Cardiac muscle cell (in vitro differentiated cells and primary cell): ENCODE results near the gene CREB3. TPM values are rescaled to one million over a fixed set of nuclear protein-coding genes. Genes with fewer than 3 reads are reported as not detected.

Experiments used
- DNase-seq, 2 donors: peaks; one replicate each; pipeline versions ENCODE4 v3.0.0 to v3.0.0-alpha.2; 2010 to 2017; ENCODE audit warnings: low read depth in 1 of 2, low spot score in 1 of 2
- H3K27ac ChIP-seq: fragments of 200-600 bp; sonication (generic); 2 replicates; pipeline ENCODE4 v1.5.1; 2016
- H3K27me3 ChIP-seq: fragments of 200-600 bp; sonication (generic); 2 replicates; pipeline ENCODE4 v1.6.0; 2016; ENCODE audit warnings: control low read depth
- H3K36me3 ChIP-seq: fragments of 200-600 bp; sonication (generic); 2 replicates; pipeline ENCODE4 v1.5.1; 2016; ENCODE audit warnings: control low read depth
- H3K4me1 ChIP-seq: fragments of 200-600 bp; sonication (generic); 2 replicates; pipeline ENCODE4 v1.8.1; 2017; ENCODE audit warnings: low read depth, mild to moderate bottlenecking, mixed run types
- H3K4me3 ChIP-seq: fragments of 200-600 bp; sonication (generic); 2 replicates; pipeline ENCODE4 v1.5.1; 2016; ENCODE audit warnings: mild to moderate bottlenecking
- H3K9me3 ChIP-seq: fragments of 200-600 bp; sonication (generic); 2 replicates; pipeline ENCODE4 v1.5.1; 2017; ENCODE audit warnings: low read depth, mild to moderate bottlenecking, control low read depth
- CTCF ChIP-seq: IDR thresholded peaks from 2 replicates; pipeline ENCODE4 v1.5.1; 2012; ENCODE audit warnings: low read depth, mild to moderate bottlenecking, low read length
- polyA plus RNA-seq: library from polyadenylated mRNA; unstranded; fragments of >200 nt; fragmentation: Nextera tagmentation; extraction: Ambion mirVana; gene quantifications from 2 replicates; pipeline ENCODE4 v1.2.1, GENCODE V29; 2016
- total RNA-seq: library from RNA; depleted of rRNA; stranded (reverse); fragments of >200 nt; gene quantifications from 2 replicates; pipeline ENCODE4 v1.2.3, GENCODE V29; 2016

Gene CREB3
- total and polyA plus RNA-seq, 2 experiments from 2014 or later: 45.7 to 84.2 TPM

GRCh38 chr9:35697486-35697885 is 35.0 kb upstream of the CREB3 start:
- H3K4me3 ChIP-seq: no peak overlapping the region
- no peak for TF ChIP-seq CTCF
- peaks cover 55% of the 10 kb centered on the region for H3K36me3 ChIP-seq
- no peak for DNase-seq
- no peaks in the 10 kb centered on the region for H3K4me1 ChIP-seq
- H3K27me3 ChIP-seq: no peaks in the 10 kb centered on the region
- H3K27ac ChIP-seq: peak overlapping the region; percentile 58
- H3K9me3 ChIP-seq: no peaks in the 10 kb centered on the region

GRCh38 chr9:35698231-35698630 is 34.2 kb upstream of the CREB3 start:
- Histone ChIP-seq H3K9me3 (no peaks in the 10 kb centered on the region), H3K4me3 (no peak overlapping the region), H3K36me3 (peaks cover 62% of the 10 kb centered on the region), H3K4me1 (no peaks in the 10 kb centered on the region), H3K27ac (no peak overlapping the region), H3K27me3 (no peaks in the 10 kb centered on the region)
- no peak for TF ChIP-seq CTCF
- no peak for DNase-seq

- H3K27ac ChIP-seq: no peak overlapping the region
- DNase-seq: no peak
- H3K36me3 ChIP-seq: peaks cover 76% of the 10 kb centered on the region
- no peak overlapping the region for H3K4me3 ChIP-seq
- H3K4me1 ChIP-seq: no peaks in the 10 kb centered on the region
- TF ChIP-seq CTCF: no peak
- no peaks in the 10 kb centered on the region for H3K9me3 ChIP-seq
- no peaks in the 10 kb centered on the region for H3K27me3 ChIP-seq
Observed at GRCh38 chr9:35700031-35700430, 32.4 kb upstream of the CREB3 start.

GRCh38 chr9:35700942-35701341 is 31.5 kb upstream of the CREB3 start:
- Histone ChIP-seq H3K36me3 (peaks cover 85% of the 10 kb centered on the region), H3K4me3 (no peak overlapping the region), H3K27me3 (no peaks in the 10 kb centered on the region), H3K4me1 (no peaks in the 10 kb centered on the region), H3K9me3 (no peaks in the 10 kb centered on the region), H3K27ac (no peak overlapping the region)
- TF ChIP-seq CTCF: no peak
- DNase-seq: no peak

- Histone ChIP-seq H3K27me3 (no peaks in the 10 kb centered on the region), H3K36me3 (peaks cover 95% of the 10 kb centered on the region)
Observed at GRCh38 chr9:35702696-35703095, 29.8 kb upstream of the CREB3 start.

More at GRCh38 chr9:35702696-35703095, 29.8 kb upstream of the CREB3 start:
- TF ChIP-seq CTCF: no peak
- Histone ChIP-seq H3K4me1 (no peaks in the 10 kb centered on the region), H3K9me3 (no peaks in the 10 kb centered on the region), H3K27ac (no peak overlapping the region), H3K4me3 (no peak overlapping the region)
- DNase-seq: no peak
